Measurements from ENCODE around the gene STEAP4. TPM values are rescaled to one million over a fixed set of nuclear protein-coding genes. Genes with fewer than 3 reads are reported as not detected.

Gene STEAP4
- total RNA-seq, 2 experiments from 2014 or later: not detected

GRCh38 chr7:88244258-88244657 lies 62.4 kb downstream of the STEAP4 start:
- H3K4me3 Mint-ChIP-seq: no peak overlapping the region
- H3K36me3 Mint-ChIP-seq (ENCODE audit: low read depth): no peaks in the 10 kb centered on the region
- no peak for DNase-seq
- H3K9me3 Mint-ChIP-seq: no peaks in the 10 kb centered on the region
- H3K27ac Mint-ChIP-seq: no peak overlapping the region
- no peaks in the 10 kb centered on the region for H3K4me1 Mint-ChIP-seq
- ChIA-PET POLR2A (no interaction called here), CTCF (interaction anchor here (0.9 to 1.2 kb wide), 3 partner anchors 16 to 36 kb away, joined by 3 to 4 read pairs (median 4); partner anchors contain the start of gene SRI)
- peaks cover 14% of the 10 kb centered on the region for H3K27me3 Mint-ChIP-seq

- no peaks in the 10 kb centered on the region for H3K4me1 Mint-ChIP-seq
- DNase-seq: no peak
- H3K9me3 Mint-ChIP-seq: no peaks in the 10 kb centered on the region
- peaks cover 14% of the 10 kb centered on the region for H3K27me3 Mint-ChIP-seq
- ChIA-PET CTCF (interaction anchor here (0.6 to 1.6 kb wide), 8 partner anchors 9 to 1184 kb away, joined by 3 to 4 read pairs (median 3); partner anchors contain the start of gene SRI), POLR2A (no interaction called here)
- no peak overlapping the region for H3K27ac Mint-ChIP-seq
- H3K36me3 Mint-ChIP-seq (ENCODE audit: low read depth): no peaks in the 10 kb centered on the region
- H3K4me3 Mint-ChIP-seq: no peak overlapping the region
Observed at GRCh38 chr7:88243345-88243909, 63.3 kb downstream of the STEAP4 start.

GRCh38 chr7:88239852-88240251 lies 66.8 kb downstream of the STEAP4 start:
- H3K4me3 Mint-ChIP-seq: no peak overlapping the region
- H3K27me3 Mint-ChIP-seq: peaks cover 13% of the 10 kb centered on the region
- no peak for DNase-seq
- H3K9me3 Mint-ChIP-seq: no peaks in the 10 kb centered on the region
- CTCF ChIA-PET: interaction anchor here (1.4 kb wide), 1 partner anchor 19 kb away, joined by 4 read pairs; the partner anchor contains the start of gene SRI
- H3K4me1 Mint-ChIP-seq: peaks cover 6% of the 10 kb centered on the region
- POLR2A ChIA-PET: no interaction called here
- H3K36me3 Mint-ChIP-seq (ENCODE audit: low read depth): no peaks in the 10 kb centered on the region
- no peak overlapping the region for H3K27ac Mint-ChIP-seq

DNA sequence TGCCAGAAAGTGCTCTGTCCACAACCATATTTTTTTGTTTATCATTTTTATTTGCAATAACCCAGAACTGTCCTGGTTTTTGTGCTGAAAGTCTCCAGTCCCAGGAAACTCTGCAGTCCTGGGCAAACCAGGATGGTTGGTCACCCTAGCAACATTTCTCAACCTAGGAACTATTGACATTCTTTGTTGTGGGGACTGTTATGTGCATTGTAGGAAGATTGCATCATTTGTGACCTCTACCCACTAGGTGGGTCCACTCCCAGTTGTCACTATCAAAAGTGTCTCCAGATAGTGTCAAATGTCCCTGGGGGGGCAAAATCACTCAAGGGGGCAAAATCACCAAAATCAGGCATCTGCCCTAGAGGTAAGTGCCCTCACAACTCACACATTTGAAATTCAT lies 72.9 kb downstream of the STEAP4 start:
- Mint-ChIP-seq H3K4me3 (no peak overlapping the region), H3K4me1 (peaks cover 6% of the 10 kb centered on the region), H3K9me3 (no peaks in the 10 kb centered on the region), H3K36me3 (ENCODE audit: low read depth) (no peaks in the 10 kb centered on the region), H3K27me3 (peaks cover 13% of the 10 kb centered on the region), H3K27ac (no peak overlapping the region)
- ChIA-PET POLR2A (no interaction called here), CTCF (no interaction called here)
- no peak for DNase-seq

DNA sequence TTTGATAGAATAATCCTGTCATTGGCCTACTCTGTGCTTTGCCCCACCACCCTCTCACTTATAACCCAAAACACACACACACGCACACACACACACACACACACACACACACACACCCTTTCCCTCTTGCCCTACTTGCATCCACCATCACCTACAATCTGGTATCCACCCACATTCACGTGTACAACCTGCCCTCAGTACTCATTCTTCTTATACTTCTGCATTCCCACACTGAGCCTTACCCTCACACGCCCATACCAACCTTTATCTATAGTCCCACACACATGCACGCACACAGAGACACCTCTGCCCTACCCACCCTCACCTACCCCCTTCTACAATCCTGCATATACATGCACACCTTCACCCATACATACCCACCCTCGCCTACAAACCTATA lies 76.0 kb downstream of the STEAP4 start:
- H3K27ac Mint-ChIP-seq: no peak overlapping the region
- CTCF ChIA-PET: no interaction called here
- no peaks in the 10 kb centered on the region for H3K4me1 Mint-ChIP-seq
- H3K4me3 Mint-ChIP-seq: no peak overlapping the region
- DNase-seq: no peak
- no peaks in the 10 kb centered on the region for H3K9me3 Mint-ChIP-seq
- peaks cover 9% of the 10 kb centered on the region for H3K27me3 Mint-ChIP-seq
- H3K36me3 Mint-ChIP-seq (ENCODE audit: low read depth): no peaks in the 10 kb centered on the region
- POLR2A ChIA-PET: no interaction called here

DNA sequence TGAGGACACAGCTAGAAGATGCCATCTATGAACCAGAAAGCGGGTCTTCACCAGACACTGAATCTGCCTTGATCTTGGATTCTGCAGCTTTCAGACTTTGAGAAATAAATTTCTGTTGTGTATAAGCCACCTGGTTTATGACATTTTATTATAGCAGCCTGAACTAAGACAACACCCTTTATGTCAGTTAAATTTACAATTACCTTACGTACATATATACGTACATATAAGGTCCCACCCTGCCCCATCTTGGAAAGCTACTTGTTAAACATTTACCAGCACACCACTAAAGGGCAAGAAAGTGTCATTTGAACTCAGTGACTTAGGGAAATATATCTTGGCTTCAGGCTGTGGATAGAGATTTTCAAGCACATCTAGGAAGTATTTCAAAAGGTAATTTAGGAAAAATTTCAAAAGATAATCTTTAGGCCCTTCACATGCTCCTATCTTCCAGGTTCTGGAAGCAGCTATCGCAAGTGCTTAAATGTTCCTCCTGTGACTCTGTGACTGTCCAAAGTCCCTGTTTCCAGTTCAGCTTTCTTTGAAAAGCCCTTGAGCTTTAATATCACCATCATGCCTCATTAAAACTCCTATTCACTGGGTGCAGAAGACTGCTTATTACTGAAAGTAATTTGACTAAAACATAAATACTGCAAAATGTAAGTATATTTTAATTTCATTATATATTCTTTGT lies 77.2 kb downstream of the STEAP4 start:
- peaks cover 1% of the 10 kb centered on the region for H3K4me1 Mint-ChIP-seq
- POLR2A ChIA-PET: interaction anchor here (0.6 to 1.2 kb wide), 2 partner anchors 9 to 12 kb away, joined by 3 to 6 read pairs; no protein-coding TSS in a partner anchor
- H3K27me3 Mint-ChIP-seq: peaks cover 5% of the 10 kb centered on the region
- H3K36me3 Mint-ChIP-seq (ENCODE audit: low read depth): no peaks in the 10 kb centered on the region
- CTCF ChIA-PET: no interaction called here
- H3K4me3 Mint-ChIP-seq: no peak overlapping the region
- H3K9me3 Mint-ChIP-seq: no peaks in the 10 kb centered on the region
- H3K27ac Mint-ChIP-seq: no peak overlapping the region
- no peak for DNase-seq

DNA sequence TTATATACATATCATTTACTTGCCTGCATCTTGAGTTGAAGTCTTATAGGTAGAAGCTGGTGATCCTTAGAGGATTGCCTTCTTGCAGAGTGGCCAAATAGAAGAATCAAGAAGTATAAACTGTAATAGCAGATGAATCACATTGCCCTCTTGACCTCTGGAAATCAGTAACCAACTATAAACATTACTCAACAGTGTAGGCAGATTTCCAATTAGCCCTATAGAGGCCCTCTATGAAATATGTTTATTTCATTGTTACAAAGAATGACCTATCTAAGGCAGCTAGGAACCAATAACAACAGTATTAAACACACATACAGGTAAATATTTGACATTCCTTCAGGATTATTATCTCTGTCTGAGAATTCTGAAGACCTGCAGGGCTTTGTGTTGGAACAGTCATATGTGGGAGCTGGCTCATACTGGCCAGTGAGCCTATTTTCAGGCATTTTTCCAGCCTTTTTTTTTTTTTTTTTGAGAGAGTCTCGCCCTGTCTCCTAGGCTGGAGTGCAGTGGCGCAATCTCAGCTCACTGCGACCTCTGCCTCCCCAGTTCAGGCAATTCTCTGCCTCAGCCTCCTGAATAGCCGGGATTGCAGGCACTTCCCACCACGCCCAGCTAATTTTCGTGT lies 79.7 kb downstream of the STEAP4 start:
- Mint-ChIP-seq H3K27me3 (peaks cover 2% of the 10 kb centered on the region), H3K9me3 (no peaks in the 10 kb centered on the region), H3K4me1 (peaks cover 3% of the 10 kb centered on the region), H3K27ac (no peak overlapping the region), H3K36me3 (ENCODE audit: low read depth) (no peaks in the 10 kb centered on the region), H3K4me3 (no peak overlapping the region)
- DNase-seq: no peak
- POLR2A ChIA-PET: no interaction called here
- CTCF ChIA-PET: no interaction called here

DNA sequence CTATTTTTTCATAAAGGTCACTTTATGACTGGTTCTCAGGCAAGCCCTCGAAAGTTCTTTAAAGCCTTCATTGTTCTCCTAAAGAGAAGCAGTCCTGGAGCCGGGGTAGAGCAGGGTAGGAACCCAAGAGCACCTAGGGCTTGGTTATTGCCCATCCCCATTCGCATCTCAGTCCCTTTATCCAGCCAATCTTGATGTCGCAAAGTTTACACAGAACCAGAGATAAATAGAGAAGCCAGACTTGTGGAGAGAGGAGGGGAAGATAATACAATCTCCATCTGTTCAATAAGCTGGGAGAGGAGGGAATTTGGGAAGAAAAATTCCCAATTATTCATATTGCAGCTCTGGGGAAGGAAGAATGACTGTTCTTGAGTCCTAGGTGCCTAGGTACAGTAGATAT lies 80.5 kb downstream of the STEAP4 start:
- POLR2A ChIA-PET: interaction anchor here (0.7 kb wide), 1 partner anchor 8 kb away, joined by 3 read pairs; no protein-coding TSS in a partner anchor
- H3K27ac Mint-ChIP-seq: no peak overlapping the region
- peaks cover 2% of the 10 kb centered on the region for H3K27me3 Mint-ChIP-seq
- peaks cover 6% of the 10 kb centered on the region for H3K4me1 Mint-ChIP-seq
- no peaks in the 10 kb centered on the region for H3K36me3 Mint-ChIP-seq (ENCODE audit: low read depth)
- H3K4me3 Mint-ChIP-seq: no peak overlapping the region
- no peaks in the 10 kb centered on the region for H3K9me3 Mint-ChIP-seq
- CTCF ChIA-PET: no interaction called here
- no peak for DNase-seq

- Mint-ChIP-seq H3K4me1 (peaks cover 14% of the 10 kb centered on the region), H3K27ac (no peak overlapping the region), H3K36me3 (ENCODE audit: low read depth) (no peaks in the 10 kb centered on the region), H3K4me3 (no peak overlapping the region), H3K27me3 (peaks cover 2% of the 10 kb centered on the region), H3K9me3 (no peaks in the 10 kb centered on the region)
- CTCF ChIA-PET: no interaction called here
- POLR2A ChIA-PET: no interaction called here
- no peak for DNase-seq
Observed at GRCh38 chr7:88224601-88225275, 82.0 kb downstream of the STEAP4 start.

GRCh38 chr7:88223265-88223664 lies 83.4 kb downstream of the STEAP4 start:
- DNase-seq: no peak
- Mint-ChIP-seq H3K4me3 (no peak overlapping the region), H3K27ac (no peak overlapping the region), H3K9me3 (no peaks in the 10 kb centered on the region), H3K4me1 (peaks cover 14% of the 10 kb centered on the region), H3K27me3 (peaks cover 2% of the 10 kb centered on the region), H3K36me3 (ENCODE audit: low read depth) (peaks cover 3% of the 10 kb centered on the region)
- CTCF ChIA-PET: no interaction called here
- POLR2A ChIA-PET: no interaction called here

Other genes with a start within 250 kb of the STEAP4 start
- gene SRI, start 86.9 kb downstream of the STEAP4 start, total RNA-seq: 100 to 1,000 TPM; 168 to 177 TPM

All from activated CD4-positive, alpha-beta memory T cell treated with anti-CD3 and anti-CD28 coated beads, Interleukin-2, amount 10 ng/mL, durations not matched to agents 7 days and 5 days (primary cell).